Cortex of kidney (tissue), 1 donor: ENCODE data around the gene FBXL16.

ENCODE experiments used
- DNase-seq: peaks from one replicate; lab custom pipeline; 2025; lab: John Stamatoyannopoulos, UW

FBXL16 gene

DNA sequence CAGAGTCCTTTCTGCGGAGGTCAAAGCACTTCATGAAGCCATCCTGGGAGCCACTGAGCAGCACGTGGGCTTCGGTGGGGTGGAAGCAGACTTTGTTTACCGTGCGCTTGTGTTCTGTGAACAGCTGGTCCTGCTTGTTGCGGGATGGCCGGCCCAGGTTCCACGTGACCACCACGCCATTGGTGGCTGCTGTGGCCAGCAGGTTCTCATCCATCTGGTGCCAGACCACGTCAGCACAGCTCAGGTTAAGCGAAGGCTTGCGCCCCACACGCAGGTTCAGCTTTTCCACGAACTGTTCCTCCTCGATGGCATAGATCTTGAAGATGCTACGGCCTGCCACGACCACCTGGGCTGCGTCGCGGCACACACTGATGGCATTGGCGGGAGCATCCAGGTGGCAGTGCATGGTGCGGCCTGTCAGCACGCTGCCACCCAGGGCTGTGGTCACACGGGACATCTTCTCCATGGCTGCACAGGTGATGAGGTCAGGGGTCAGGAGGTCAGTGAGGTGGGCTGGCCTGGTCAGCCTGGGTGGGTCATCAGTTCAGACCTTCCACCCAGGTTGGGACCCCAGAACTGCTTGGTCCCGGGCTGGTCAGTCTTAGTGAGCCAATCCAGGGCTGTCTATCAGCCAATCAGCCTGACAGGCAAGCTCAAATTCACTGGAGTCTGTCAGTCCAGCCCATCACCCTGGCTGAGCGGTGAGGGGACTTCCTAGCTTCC is 16.3 kb downstream of the FBXL16 start:
- DNase-seq = no peak

DNA sequence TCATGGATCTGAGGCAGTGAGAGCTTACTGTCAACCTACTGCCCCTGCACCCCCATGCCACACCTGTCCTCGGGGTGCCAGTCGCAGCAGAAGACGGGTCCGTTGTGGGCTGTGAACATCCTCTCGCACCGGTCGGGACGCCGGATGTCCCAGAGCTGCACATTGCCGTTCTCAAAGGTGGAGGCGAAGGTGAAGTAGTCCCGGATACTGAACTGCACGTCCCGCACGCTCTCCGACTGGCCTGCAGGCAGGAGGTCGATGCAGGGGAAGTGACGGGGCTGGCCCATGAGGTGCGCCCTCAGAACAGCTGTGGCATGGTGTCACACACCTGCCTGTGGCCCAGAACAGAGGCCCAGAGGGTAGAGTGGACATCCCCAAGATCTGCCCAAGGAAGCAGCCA is 18.1 kb downstream of the FBXL16 start:
- no peak for DNase-seq

DNA sequence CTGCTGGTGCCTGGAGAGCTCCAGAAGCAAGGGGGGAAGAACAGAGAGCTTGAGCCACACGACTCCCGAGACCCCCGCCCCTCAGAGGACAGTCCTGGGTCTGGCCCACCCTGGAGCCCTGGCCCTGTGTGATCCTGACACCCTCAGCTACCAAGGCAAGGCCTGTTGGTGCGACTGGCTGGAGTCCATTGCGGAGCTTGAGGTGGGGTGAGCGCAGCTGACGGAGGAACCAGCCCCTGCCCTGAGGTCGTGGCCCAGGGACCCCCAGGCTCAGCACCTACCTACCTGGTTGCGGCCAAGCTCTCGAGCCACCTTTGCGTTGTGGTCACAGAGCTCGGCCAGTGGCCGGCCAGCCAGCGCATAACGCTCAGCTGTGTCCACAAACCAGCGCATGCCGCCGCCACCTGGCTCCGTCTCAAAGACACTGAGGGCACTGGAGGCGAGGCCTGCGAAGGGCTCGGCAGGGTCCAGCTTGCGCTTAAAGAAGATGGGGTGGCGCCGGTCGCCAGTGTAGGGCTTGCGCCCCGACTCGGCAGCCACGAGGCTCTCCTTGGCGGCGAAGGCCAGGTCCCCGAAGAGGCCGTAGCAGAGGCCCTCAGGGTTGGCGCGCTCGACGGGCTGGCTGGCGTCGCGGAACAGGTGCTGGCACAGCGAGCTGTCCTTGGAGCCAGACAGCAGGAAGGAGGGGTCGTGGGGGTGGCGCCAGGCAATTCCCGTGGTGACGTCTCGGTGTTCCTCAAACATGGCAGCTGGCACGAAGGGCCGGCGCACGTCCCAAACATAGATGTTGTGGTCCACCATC is 18.9 kb downstream of the FBXL16 start:
- DNase-seq = no peak

DNA sequence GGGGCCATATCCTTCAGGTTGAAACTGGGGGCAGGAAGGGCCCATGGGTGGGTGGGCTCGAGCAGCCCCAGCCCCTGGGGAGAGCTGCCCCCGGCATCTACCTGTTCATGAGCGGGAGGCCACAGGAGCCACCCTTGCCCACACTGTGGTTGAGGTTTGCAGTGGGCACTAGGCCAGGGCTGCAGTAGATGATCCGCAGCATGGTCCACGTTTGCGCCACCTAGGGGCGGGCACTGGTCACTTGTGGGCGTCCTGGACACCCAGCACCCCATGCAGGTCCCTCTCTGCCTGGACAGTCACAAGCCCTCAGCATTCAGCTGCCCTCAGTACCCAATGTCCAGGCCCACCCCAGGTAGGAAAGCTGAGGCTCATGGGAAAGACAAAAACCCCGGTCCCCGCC is 19.6 kb downstream of the FBXL16 start:
- no peak for DNase-seq

DNA sequence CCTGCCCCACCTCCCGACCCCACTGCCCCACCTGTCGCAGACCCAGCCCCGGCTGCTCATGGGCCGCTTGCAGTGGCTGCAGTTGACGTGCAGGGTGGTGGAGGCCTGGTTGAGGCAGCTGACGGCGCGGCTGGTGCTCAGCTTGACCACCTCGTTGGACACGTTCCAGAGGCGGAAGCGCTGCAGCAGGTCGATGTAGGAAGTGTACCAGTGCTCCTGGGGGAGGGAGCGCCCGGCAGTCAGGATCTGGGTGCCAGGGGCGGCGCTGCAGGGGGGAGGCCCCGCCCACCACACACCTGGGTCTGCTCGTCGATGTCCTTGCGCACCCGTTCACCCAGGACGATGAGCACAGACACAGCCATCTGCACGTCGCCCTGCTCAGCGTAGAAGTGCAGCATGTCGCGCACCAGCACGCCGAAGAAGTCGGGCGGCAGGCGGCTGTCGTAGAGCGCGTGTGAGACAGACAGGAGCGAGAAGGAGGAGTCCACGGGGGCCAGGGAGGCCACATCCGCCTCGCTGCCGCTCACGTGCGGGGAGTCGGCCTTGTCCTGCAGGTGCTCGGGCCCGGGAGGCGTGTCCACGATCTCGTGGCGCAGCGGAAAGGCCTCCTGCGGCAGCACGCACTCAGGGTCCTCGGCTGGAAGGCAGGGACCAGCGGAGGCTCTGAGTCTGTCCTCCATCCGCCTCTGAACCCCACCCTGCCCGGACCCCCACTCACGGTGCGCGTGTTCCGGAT is 20.5 kb downstream of the FBXL16 start:
- no peak for DNase-seq

DNA sequence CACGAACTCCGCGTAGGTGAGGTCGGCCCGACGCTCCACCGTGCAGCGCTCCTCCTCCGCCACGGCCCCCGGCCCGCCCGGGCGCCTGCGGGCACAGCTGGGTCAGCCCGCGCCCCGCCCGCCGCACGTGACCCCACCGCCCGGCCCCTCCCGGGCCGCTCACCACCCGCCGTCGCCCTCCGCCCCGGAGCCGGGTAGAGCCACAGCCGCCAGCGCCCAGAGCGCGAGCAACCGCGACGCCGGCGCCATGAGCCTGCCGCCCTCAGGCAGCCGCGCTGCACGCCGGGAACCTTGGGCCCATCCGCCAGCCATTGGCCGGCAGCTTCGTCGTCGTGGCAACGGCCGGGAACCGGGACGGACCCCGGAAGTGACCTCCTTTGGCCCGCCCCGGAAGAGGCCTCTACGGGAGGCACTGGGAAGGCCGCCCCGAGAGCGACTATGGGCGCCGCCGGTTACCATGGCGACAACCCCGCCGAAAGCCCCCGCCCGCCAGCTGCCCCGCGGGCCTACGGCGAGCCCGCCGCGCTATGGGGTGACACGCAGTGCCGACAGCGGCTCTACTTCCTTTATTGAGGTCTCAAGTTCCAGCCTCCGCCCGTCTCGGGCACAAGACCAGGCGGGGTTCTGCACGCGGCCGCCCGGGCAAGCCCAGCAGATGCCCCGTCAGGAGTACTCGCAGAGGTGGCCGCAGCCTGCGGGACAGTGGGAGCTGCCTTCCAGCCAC is 21.4 kb downstream of the FBXL16 start, which contains the start of gene JMJD8:
Gene JMJD8 (minus strand): TSS at position 264 of the 724 bp plus-strand sequence. CDS start 15 bp downstream, at position 249.
- DNase-seq = no peak

DNA sequence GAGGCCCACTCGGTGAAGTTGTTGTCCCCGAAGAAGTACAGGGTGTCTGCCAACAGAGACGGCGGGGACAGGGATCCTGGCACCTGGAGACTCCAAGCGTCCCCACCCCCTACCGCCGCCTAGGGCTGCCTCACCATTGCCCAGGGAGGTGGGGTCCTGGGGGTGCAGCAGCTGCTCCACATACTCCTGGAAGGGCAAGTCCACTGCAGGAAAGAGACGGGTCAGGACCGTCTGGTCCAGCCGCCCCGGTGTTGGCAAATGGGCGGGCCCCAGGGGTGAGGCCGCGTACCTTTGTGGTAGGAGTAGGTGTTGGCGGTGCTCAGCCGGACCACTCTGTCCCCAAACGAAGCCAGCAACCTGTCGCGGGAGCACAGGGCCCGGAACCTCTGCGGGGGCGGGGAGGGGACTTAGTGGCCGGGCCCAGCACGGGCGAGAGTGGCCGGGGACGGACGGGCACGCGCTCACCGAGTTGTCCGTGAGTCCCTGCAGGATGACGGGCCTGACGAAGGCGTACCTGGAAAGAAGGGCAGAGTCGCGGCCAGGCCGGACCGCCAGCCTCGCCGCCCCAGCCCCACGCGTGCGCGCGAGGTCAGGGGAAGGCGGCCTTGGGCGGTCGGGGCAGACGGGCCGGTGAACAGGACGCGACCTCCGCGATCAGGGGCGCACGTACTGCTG is 22.1 kb downstream of the FBXL16 start:
- DNase-seq = no peak

DNA sequence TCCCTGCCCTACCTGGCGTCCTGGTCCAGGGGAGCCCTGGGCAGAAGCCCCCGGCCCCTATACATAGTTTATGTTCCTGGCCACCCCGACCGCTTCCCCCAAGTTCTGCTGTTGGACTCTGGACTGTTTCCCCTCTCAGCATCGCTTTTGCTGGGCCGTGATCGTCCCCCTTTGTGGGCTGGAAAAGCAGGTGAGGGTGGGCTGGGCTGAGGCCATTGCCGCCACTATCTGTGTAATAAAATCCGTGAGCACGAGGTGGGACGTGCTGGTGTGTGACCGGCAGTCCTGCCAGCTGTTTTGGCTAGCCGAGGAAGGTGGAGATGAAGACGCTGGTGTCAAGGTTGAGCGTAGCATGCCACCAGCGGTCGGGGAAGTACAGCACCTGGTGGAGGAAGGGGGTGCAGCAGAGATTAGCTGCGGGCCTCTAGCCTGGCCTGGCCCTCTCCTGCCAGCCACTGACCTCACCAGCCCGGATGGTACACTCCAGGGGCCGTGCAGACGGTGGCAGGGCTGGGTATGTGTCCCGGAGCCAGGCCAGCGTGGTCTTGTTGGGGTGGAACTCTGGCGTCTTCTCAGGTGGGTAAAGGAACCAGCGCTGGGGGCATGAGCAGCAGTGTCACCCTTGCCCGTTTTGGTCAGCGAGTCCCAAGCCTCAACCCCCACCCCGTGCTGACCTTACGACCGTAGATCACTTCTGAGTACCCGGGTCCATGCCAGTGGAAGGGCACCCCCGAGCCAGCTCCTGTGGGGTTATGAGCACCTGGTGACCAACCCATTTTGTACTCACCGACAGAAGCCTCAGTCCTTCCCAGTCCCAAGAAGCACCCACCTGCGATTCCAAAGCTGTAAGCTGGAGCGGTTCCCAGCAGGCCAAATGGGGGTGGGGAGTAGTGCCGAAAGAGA is 22.9 kb downstream of the FBXL16 start:
- no peak for DNase-seq

DNA sequence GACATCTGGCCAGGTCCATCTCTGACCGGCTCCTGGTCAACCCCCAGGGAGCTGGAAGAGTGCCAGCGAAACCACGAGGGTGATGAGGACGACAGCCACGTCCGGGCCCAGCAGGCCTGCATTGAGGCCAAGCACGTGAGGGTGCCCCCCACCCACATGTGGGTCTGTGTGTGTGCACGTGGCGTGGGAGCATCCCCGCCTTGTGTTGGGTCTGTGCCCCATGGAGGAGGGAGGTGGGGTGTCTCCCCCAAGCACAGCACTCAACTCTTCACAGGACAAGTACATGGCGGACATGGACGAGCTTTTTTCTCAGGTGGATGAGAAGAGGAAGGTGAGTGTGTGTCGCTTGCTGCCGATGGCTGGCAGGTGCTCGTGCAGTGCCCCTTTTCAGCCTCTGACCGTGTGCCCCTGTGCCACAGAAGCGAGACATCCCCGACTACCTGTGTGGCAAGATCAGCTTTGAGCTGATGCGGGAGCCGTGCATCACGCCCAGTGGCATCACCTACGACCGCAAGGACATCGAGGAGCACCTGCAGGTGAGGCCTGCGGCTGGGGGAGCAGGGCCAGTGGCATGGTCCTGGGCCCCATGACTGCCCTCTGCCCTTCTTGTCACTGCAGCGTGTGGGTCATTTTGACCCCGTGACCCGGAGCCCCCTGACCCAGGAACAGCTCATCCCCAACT is 23.7 kb downstream of the FBXL16 start:
- no peak for DNase-seq

DNA sequence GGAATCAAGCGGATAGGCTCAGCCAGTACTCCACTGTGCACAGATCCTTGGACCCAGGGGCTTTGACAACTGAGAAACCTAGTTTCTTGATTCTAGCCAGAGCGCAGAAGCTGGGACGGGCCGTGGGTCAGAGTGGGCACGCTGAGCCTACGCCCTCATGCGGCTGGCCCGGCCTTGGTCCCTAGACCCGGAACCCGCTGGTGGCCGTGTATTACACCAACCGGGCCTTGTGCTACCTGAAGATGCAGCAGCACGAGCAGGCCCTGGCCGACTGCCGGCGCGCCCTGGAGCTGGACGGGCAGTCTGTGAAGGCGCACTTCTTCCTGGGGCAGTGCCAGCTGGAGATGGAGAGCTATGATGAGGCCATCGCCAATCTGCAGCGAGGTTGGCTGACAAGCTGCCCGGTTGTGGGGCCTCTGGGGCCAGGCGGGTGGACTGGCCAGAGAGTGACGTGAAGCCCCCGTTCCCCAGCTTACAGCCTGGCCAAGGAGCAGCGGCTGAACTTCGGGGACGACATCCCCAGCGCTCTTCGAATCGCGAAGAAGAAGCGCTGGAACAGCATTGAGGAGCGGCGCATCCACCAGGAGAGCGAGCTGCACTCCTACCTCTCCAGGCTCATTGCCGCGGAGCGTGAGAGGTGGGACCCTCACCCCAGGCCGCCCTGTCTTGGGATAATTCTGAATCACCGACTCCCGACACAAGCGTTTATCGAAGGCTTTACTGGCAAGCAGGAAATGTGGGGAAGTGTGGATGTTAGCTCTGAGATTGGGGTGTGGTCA is 24.4 kb downstream of the FBXL16 start:
- no peak for DNase-seq

DNA sequence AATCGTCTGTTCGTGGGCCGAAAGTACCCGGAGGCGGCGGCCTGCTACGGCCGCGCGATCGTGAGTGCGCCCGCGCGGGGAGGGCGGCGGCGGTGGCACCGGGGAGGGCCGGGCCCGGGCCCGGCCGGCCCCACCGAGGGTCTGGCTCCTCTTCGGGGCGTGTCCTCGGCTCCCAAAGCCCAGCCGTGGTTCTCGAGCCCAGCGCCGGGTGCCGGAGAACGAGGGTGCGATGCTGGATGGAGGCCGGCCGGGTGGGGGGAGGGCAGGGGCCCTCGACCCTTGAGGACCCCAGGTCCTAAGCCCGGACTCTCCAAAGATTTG is 25.0 kb downstream of the FBXL16 start:
- DNase-seq = no peak

DNA sequence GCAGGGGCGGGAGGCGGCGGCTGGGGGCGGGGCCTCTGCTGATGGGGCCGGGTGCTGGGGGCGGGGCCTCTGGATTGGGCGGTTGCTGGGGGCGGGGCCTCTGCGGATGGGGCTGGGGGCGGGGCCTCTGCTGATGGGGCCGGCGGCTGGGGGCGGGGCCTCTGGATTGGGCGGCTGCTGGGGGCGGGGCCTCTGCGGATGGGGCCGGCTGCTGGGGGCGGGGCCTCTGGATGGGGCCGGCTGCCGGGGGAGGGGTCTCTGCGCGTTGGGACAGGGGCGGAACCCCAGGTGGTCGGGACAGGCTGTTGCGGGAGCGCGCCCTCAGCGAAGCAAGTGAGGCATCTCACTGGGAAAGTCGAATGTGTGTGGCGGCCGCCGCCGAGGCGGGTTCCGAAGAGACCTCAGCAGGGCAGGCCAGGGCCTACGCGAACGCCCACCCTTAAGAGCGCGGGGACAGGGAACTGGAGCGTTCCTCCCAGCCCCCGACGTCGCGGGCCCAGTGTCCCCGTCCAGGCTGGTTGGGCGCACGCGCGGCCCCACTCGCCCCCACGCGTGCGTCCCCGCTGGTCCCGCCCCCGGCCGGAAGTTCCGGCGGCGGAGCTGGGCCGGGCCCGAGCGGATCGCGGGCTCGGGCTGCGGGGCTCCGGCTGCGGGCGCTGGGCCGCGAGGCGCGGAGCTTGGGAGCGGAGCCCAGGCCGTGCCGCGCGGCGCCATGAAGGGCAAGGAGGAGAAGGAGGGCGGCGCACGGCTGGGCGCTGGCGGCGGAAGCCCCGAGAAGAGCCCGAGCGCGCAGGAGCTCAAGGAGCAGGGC is 25.6 kb downstream of the FBXL16 start, which contains the start of gene STUB1:
Gene STUB1 (plus strand): TSS at position 597 of the 811 bp plus-strand sequence. CDS start 116 bp downstream, at position 713.
- no peak for DNase-seq

DNA sequence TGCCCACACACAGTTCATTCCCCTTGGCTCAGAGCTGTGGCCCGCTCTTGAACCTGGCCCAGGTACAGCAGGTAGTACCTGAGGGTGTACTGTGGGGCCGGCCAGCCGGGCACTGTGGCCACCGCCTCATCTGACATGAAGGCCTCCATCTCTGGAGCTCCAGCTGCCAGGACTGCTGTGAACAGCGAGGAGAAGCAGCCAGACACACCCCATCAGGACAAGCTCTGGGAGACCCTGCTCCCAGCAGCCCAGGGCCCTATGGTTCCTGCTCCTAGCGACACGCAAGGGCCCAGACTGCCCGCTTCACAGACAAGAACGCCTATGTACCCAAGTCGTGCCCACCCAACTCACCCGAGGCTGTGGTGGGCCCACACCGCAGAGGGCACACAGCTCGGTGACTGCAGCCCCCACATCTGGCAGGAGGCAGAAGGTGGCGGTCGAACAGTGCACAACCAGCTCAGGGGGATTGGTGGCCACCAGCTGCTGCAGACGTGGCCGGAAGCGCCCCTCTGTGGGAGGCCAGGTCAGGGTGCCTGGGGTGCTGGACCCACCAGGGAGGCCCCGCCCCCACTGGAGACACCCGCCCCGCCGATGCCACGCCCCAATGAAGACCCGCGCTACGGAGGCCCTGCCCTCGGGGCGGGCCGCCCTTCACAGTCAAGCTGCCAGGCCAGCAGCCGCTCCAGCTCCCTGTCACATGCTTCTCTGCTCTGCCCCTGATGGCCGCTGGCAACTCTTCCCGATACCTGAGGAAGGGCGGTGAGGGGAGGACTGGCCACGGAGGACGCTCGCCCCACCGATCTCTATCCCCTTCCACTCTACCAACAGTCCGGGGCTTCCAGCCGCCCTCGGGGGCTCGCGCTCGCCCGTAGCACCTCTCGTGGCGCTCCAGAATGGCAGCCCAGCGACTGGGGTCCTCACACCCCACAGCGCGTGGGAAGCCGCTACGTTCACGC is 26.5 kb downstream of the FBXL16 start:
- no peak for DNase-seq

DNA sequence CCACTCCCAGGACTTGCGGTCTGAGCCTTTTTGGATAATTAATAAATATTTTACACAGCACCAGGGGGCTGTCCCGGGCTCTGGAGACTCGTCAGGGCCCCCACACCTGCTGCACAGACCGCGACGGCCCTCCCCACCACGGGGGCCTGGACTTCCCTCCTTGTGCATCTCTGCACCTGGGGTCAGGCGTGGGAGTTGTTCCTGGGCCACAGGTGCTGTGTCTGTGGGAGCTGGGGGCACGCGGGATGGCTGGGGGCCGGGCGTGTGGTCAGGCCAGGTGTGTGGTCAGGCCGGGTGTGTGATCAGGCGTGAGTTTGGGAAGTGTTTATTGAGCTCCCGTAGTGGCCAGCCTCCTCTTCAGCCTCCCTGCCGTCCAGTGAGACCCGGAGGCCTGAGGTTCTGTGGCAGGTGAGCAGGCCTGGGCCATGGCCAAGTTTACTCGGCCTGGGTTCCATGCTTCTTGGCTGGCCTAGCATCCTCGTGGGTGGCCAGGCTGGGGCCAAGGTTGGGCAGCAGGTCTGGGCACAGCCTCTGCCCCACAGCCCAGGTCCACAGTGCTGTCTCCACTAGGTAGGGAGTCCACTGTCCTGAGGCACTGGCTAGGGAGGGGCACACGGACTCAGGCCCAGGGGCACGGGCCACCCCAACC is 27.3 kb downstream of the FBXL16 start:
- DNase-seq = no peak

DNA sequence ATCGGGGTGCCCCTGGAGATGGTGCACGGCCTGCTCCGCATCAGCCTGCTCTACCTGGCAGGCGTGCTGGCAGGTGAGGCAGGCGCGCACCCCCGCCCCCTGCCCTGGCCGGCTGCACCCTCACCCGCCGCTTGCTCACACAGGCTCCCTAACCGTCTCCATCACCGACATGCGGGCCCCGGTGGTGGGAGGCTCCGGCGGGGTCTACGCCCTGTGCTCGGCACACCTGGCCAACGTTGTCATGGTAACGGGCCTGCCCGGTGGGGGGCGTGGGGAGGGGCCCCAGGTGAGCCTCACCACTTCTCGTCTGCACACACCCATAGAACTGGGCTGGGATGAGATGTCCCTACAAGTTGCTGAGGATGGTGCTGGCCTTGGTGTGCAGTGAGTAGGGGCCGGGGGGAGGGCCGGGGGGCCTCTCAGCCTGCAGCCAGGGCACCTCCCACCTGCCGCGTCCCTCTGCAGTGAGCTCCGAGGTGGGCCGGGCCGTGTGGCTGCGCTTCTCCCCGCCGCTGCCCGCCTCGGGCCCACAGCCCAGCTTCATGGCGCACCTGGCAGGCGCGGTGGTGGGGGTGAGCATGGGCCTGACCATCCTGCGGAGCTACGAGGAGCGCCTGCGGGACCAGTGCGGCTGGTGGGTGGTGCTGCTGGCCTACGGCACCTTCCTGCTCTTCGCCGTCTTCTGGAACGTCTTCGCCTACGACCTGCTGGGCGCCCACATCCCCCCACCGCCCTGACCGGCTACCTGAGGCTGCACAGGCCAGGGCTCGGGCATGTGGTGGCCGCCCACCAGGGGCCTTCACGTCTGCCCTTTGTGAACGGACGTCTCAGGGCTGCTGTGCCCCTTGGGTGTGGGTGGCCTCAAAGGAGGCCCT is 28.0 kb downstream of the FBXL16 start:
- DNase-seq = no peak
